K562 (cell line): ENCODE data around the gene PRDM16.

Experiments
- MYNN ChIP-seq, 2 experiments: sonication (generic); formaldehyde crosslinking in 1 of 2; IDR thresholded peaks; 2 replicates each; pipeline versions ENCODE4 v1.5.0 to v1.6.1; 2016 to 2020; ENCODE audit warnings: antibody characterized with exemption in 1 of 2, missing genetic modification reagents in 1 of 2
- POLR2AphosphoS5 ChIP-seq: IDR thresholded peaks from 2 replicates; pipeline ENCODE4 v1.6.1; 2011; ENCODE audit warnings: mild to moderate bottlenecking, low read depth, low read length, moderate library complexity; ENCODE audit not compliant: control insufficient read depth, insufficient read depth
- TOE1 ChIP-seq, 2 experiments: fragments of 450-650 bp in 1 of 2; sonication (generic) in 1 of 2; formaldehyde crosslinking in 1 of 2; IDR thresholded peaks; 2 replicates each; pipeline versions ENCODE4 v1.7.1 to v1.8.0; 2016 to 2022; ENCODE audit warnings: borderline replicate concordance in 2 of 2, mild to moderate bottlenecking in 2 of 2, antibody characterized with exemption in 1 of 2, inconsistent platforms in 1 of 2, low read depth in 1 of 2, missing genetic modification reagents in 1 of 2, moderate library complexity in 1 of 2

DNA sequence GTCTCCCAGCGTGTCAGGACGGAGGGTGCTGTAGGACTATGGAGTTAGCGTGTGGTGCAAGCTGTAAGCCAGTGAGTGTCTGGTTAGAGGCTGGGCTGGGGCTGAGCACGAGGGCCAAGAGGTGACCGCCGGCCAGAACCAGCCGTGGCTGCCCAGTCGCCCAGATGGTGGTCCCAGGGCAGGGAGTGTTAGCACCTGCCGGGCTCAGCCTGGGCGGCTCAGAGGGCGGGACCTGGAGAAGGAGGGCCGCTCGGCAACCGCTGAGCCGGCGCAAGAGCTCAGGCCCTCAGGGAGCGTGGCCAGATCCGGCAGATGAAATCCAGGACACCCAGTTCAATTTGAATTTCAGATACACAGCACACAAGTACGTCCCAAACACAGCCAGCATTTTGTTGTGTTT is 87.9 kb downstream of the PRDM16 start:
- TF ChIP-seq TOE1 (IDR thresholded peaks at IDR 0.05; ENCODE audit: borderline replicate concordance) (no peak), TOE1 (CRISPR knock-in tag; IDR thresholded peaks at IDR 0.05; ENCODE audit: borderline replicate concordance, low read depth) (no peak), MYNN (IDR thresholded peaks at IDR 0.05) (no peak), MYNN (CRISPR knock-in tag; IDR thresholded peaks at IDR 0.05) (no peak), POLR2AphosphoS5 (no peak)
